ENCODE measurements around the gene CTSS.
"Not testable (repeated sequence)": the region's sequence is repeated elsewhere in the genome, so short reads cannot be mapped to it uniquely, and the experiment has no call there.

Gene CTSS

DNA sequence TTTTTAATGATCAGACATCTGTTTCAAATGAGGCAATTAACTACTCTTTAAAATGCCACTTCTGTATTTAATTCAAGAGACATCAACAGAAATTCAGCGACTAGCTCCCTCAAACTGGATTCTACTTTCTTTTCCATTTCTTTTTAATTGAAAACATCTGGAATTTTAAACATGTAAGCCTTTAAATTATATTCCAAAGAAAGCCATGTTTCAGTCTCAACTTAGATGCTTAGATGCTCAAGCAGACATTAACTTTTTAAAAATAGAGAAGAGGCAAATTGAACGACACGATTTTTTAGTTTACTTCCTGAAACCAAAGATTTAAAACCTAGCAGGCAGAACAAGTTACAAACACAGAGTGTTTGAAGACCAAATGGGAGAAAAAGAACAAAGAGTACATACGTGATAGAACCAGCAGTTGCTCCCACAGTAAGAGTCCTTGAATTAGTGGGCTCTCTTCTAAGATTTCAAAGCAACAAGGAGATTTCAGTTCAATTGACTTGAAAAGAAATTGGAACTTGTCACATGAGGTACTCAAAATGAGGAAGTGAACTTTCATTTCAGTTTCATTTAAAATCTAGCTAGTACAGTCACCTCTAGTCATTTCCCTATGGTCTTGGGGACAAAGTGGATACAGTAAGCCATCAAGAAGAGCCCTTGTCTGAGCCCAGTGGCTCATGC, at the start of gene CTSS:
Gene CTSS (minus strand): TSS at position 483 of the 681 bp plus-strand sequence. CDS start 1,015 bp downstream, outside the sequence.
- in situ Hi-C loops (cut with HindIII; ENCODE audit: low sequenced_read_pairs) = no loop called here

- in situ Hi-C loops (cut with HindIII; ENCODE audit: low sequenced_read_pairs) = no loop called here
These were observed 47.6 kb upstream of the CTSS start for GRCh38 chr1:150813028-150813707.

DNA sequence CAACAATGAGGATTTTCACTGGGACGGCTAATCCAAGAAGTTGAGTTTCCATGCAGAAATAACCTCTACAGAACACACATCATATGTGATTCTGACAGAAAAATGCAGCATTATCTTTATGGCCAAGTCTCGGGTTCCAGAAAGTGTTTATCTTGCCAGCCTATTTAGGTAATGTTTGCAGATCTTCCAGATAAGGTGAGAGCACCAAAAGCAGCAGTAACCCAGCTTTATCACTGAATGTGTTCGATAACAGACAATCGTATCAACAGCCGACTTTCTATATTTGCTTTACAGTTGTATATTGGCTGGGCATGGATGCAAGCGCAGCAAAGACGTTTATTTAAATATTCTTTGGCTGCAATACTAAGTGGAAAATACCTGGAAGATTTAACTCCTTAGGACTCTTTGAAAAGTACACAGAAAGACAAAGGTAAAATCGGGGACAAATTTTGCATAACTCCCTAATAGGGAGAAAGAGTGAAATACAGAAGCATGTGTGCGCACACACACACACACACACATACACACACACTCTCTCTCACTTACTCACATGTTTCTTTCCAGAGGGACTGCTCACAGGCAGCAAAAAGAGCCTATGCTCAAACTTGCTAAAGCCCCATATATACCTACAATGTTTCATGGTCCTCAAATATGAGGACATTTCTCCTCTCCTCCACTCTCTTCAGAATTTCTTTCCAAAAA, 45.5 kb upstream of the CTSS start:
- in situ Hi-C loops (cut with HindIII; ENCODE audit: low sequenced_read_pairs) = no loop called here

DNA sequence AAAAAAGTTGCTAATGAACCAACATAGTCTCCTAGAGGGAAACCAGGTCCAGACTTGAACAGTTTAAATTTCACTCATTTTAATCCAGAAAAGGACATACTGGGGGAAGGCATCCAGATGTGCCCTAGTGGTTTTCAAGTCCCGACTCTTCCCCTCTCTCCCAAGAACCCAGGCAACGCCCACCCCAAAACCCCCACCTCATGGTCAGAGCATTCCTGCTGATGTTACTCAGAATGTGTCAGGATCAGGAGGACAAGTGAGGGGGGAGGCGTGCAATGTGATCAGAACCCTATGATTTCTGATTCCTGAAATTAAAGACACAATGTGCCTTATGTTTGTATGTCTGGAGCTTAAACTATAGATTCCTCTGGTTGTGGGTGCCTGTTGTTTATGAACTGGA, 44.1 kb upstream of the CTSS start:
- in situ Hi-C loops (cut with HindIII; ENCODE audit: low sequenced_read_pairs) = no loop called here

DNA sequence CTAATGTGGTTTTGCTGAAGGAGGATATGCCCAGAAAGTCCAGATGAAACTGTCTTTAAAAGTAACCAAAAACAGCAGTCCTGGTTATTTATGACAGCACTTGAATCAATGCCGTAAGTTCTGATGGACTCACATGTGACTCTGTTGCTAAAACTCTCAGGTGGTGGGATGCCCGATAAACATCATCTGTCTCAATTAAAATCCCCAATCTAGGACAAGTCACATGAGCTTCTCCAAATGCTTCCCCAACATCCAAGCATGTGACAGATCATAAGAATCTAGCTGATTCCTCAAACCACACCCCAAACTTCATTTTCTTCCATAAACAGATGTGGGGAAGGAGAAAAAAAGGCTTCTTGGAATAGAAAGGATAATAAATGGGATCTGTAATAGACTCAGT, 43.3 kb upstream of the CTSS start:
- in situ Hi-C loops (cut with HindIII; ENCODE audit: low sequenced_read_pairs) = no loop called here

DNA sequence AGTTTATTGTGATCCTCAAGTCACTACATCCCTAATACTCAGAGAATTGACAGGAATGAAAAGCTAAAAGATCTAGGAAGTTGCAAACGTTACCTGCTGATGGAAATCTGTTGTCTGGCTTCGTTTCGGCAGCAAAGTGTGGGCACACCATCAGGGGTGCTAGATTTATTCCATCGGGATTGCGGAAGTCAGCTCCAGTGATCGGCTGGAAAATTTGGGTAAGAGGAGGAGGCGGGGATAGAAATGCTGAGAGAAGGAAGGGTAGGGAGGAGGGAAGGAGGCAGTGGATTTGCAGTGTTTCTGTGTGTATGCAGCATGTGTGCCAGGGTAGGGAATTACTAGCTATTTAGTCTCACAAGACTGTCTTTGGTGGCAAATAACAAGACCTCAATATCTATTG, 42.5 kb upstream of the CTSS start, which contains the start of gene CTSK:
Gene CTSK (minus strand): TSS at position 140 of the 400 bp plus-strand sequence. CDS start 1,455 bp downstream, outside the sequence.
- in situ Hi-C loops (cut with HindIII; ENCODE audit: low sequenced_read_pairs) = no loop called here

- in situ Hi-C loops (cut with HindIII; ENCODE audit: low sequenced_read_pairs) = no loop called here
These were observed 41.9 kb upstream of the CTSS start for GRCh38 chr1:150807249-150808023.

GRCh38 chr1:150805899-150806298, 40.3 kb upstream of the CTSS start:
- in situ Hi-C loops (cut with HindIII; ENCODE audit: low sequenced_read_pairs) = no loop called here

DNA sequence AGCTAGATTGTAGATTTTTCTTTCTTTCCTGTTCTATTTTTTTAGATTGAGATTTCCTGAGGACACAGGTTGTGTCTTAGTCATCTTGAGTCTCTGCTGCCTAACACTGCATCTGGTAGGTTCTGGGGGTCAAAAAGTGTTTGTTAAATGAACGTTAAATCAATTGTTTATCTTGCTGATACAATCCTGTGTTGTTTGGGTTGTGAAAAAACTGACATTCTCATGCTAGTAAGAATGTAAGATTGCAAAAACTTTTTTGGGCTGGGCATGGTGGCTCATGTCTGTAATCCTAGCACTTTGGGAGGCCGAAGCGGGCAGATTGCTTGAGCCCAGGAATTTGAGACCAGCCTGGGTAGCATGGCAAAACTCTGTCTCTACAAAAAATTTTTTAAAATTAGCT, 39.1 kb upstream of the CTSS start:
- in situ Hi-C loops (cut with HindIII; ENCODE audit: low sequenced_read_pairs) = no loop called here

- in situ Hi-C loops (cut with HindIII; ENCODE audit: low sequenced_read_pairs) = no loop called here
These were observed 33.5 kb upstream of the CTSS start for GRCh38 chr1:150799089-150799488.

- in situ Hi-C loops (cut with HindIII; ENCODE audit: low sequenced_read_pairs) = no loop called here
These were observed 32.9 kb upstream of the CTSS start for GRCh38 chr1:150798525-150798924.

DNA sequence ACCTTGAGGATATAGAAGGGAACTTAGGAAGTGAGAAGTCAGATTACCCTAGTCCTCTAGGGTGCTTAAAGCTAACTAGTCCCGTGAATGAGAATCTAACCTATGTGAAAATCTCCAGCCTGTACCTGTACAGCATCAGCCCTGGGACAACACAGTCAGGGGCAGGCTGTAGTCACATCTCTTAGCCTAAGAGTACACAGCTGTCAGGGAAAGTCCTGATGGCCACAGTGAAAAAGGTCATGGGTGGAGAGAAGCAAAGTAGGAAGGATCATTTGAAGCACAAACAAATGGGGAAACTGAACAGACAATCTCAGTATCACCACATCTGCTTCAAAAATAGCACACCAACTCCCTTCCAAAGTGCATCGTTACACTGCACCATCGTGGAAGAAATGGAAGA, 30.8 kb upstream of the CTSS start:
- in situ Hi-C loops (cut with HindIII; ENCODE audit: low sequenced_read_pairs) = no loop called here

DNA sequence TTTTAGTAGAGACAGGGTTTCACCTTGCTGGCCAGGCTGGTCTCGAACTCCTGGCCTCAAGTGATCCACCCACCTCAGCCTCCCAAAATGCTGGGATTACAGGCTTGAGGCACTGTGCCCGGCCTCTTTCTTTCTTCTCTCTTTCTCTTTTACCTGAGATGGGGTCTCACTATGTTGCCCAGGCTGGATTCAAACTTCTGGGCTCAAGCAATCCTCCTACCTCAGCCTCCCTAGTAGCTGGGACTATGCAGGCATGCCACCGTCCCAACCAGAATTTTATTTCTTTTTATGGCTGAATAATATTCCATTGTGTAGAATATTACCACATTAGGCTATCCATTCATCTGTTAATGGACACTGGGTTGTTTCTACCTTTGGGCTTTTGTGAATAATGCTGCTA, 28.2 kb upstream of the CTSS start:
- in situ Hi-C loops (cut with HindIII; ENCODE audit: low sequenced_read_pairs) = not testable (repeated sequence)

DNA sequence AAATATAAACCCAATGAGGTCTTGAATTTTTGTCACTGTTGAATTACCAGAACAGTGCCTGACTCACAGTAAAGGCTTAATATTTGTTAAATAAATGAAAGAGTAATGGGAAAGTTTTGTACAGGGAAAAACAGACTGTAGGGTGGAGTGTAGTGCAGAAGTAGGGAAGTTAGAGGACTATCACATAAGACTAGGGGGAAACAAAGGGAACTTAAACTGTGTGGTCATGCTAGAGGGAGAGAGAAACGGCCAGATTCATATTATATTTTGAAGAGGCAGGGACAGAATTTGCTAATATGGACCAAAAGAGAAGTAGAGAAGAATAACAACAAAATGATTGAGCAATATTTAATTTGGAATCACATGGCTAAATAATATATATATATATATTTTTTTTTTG, 27.6 kb upstream of the CTSS start:
- in situ Hi-C loops (cut with HindIII; ENCODE audit: low sequenced_read_pairs) = no loop called here

DNA sequence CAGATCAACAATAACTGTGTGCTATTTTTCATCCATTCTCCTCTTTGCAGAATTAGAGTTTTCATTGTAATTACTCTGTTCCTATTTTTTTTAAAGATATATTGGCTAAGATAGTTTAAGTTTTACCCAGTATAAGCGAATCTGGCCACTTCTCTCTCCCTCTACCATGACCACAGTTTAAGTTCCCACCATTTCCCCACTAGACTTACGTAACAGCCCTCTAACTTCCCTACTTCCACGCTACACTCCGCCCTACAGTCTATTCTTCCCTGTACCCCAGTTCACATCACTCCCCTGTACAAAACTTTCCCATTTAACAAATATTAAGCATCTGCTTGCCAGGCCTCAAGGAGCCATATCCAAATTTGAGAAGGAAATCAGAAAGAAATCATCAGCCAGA, 26.0 kb upstream of the CTSS start:
- in situ Hi-C loops (cut with HindIII; ENCODE audit: low sequenced_read_pairs) = no loop called here

DNA sequence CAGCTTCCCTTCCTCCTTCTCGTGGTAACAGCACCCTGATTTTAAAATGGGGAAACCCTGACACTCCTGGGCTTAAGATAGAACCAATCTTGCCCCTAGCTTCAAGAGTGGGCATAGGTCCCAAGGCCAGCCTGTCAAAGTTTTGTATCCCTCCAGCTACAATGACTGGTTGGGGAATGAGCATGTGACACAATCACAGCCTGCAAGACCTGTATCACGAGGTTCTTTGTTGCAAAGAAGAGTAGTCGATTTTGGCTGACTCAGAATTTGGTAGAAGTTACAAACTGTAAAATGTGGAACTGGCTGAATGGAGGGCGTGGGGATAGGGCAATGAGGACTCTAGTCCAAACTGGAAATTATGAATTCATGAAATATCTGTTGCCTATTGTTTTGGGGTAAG, 23.8 kb upstream of the CTSS start:
- in situ Hi-C loops (cut with HindIII; ENCODE audit: low sequenced_read_pairs) = no loop called here

DNA sequence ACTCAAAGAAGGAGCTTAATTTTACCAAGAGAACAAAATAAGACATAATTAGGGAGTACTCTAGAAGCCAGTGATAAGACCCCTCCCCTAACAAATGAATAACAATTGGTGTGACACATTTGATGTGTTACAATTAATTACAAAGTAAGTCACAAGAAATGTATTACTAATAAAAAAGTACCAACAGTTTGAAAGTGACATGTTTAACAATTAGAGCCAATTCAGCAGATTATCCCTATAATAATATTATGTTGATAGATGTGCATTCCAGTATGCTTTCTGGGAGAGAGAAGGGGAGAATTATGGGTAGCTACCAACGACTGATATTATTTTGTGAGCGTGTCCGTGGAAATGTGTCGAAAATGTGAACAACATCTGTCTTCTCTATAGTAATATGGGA, 23.4 kb upstream of the CTSS start:
- in situ Hi-C loops (cut with HindIII; ENCODE audit: low sequenced_read_pairs) = no loop called here

DNA sequence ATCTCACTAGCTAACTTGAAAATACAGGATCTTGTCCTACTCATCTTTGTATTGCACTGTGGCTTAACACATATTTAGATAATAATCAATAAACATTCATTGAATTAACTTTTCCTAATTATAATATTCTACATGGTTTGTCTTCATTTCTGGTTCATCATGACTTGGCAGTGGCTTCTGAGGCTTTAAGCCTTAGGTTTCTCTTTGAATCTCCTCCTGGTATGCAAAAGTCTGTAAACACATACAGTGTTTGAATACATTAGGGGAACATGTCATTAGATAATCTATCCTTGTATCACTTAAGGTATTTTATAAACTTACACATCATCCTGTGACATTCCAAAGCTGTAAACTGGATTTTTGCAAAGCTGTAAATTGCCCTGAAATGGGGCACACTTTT, 21.9 kb upstream of the CTSS start:
- in situ Hi-C loops (cut with HindIII; ENCODE audit: low sequenced_read_pairs) = no loop called here

DNA sequence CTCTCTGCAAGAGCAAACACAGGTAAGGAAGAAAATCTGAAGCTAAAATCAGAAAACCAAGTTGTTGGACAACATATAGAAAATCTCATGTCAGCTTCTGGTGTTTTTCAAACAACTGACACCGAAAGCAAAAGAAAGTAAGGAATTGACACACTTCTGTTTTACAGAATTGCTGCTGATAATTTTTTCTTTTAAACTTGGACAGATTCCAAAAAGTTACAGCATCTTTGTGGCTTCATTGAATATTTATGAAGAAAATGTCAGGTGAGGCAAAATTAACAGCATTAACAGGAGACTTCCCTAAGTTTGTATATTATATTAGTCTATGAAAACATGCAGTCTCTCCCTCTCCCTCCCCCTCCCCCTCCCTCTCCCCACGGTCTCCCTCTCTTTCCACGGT, 14.9 kb upstream of the CTSS start:
- in situ Hi-C loops (cut with HindIII; ENCODE audit: low sequenced_read_pairs) = no loop called here

DNA sequence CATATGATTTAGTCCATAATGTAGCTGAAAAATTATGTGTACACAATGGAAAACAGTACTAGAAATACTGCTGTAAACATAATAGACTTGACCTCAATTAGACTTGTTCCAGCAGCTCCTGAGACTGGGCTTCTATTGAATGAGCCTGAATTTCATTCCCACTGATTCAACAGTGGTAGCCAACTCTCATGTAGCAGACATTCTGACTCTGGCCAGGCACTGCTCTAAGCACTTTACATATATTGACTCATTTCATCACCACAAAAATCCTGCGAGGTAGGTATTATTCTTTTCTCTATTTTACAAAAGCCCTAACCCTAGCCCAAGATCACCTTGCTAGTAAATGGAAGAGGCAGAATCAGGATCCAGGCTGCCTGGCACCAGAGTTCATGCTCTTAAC, 12.8 kb upstream of the CTSS start:
- in situ Hi-C loops (cut with HindIII; ENCODE audit: low sequenced_read_pairs) = loop anchor here (5.0 kb wide), 1 partner anchor 56 kb away; the partner anchor contains the start of gene HORMAD1

GRCh38 chr1:150777544-150777943, 12.0 kb upstream of the CTSS start:
- in situ Hi-C loops (cut with HindIII; ENCODE audit: low sequenced_read_pairs) = loop anchor here (5.0 kb wide), 1 partner anchor 55 kb away; the partner anchor contains the start of gene HORMAD1
